IMR-90 (cell line): ENCODE data around the gene ETV7. TPM values are rescaled to one million over a fixed set of nuclear protein-coding genes. Genes with fewer than 3 reads are reported as not detected.

Experiments
- ATAC-seq: fragments of 200-7000 bp; cut with Tn5 transposase; 2 replicates; pipeline ENCODE4 v1.9.1; 2020; ENCODE audit warnings: low read depth, mild to moderate bottlenecking, moderate library complexity
- BruUV-seq: library from RNA; stranded (reverse); fragments of 400-500 nt; replicated peaks from 2 replicates; lab custom pipeline; 2021; lab: Mats Ljungman, UMichigan
- CTCF ChIA-PET: fragments of 300-600 bp; formaldehyde crosslinking; extraction: SDS; loops from one replicate; lab custom pipeline; 2021; ENCODE audit warnings: antibody characterized with exemption; lab: Yijun Ruan, JAX
- POLR2A ChIA-PET: fragments of 300-600 bp; sonication (Branson Sonifier 250); formaldehyde crosslinking; loops from one replicate; lab custom pipeline; 2022; ENCODE audit warnings: antibody characterized with exemption; ENCODE audit not compliant: unreplicated experiment; lab: Charles Lee
- DNase-seq: peaks from one replicate; pipeline ENCODE4 v3.0.0; 2013
- H2AFZ ChIP-seq: replicated peaks from 2 replicates; pipeline ENCODE3; 2013; ENCODE audit warnings: low read length, mild to moderate bottlenecking; ENCODE audit not compliant: poor library complexity
- H2AK5ac ChIP-seq: 2 replicates; pipeline ENCODE4 v1.6.1; 2013; ENCODE audit warnings: low read depth, low read length, inconsistent platforms
- H2AK9ac ChIP-seq: replicated peaks from 2 replicates; pipeline ENCODE3; 2013; ENCODE audit warnings: mild to moderate bottlenecking, low read depth, low read length, moderate library complexity; ENCODE audit not compliant: poor library complexity
- H2BK120ac ChIP-seq: 2 replicates; pipeline ENCODE4 v1.6.1; 2013; ENCODE audit warnings: low read depth, low read length, inconsistent platforms
- H2BK15ac ChIP-seq: 3 replicates; pipeline ENCODE4 v1.6.1; 2013; ENCODE audit warnings: low read depth, low read length, inconsistent platforms
- H2BK20ac ChIP-seq: 2 replicates; pipeline ENCODE4 v1.6.1; 2013; ENCODE audit warnings: low read depth, mild to moderate bottlenecking, inconsistent platforms, low read length, moderate library complexity
- H2BK5ac ChIP-seq: 2 replicates; pipeline ENCODE4 v1.6.1; 2013; ENCODE audit warnings: mild to moderate bottlenecking, low read depth, low read length, inconsistent platforms; ENCODE audit not compliant: poor library complexity, severe bottlenecking
- H3K14ac ChIP-seq: replicated peaks from 2 replicates; pipeline ENCODE4 v1.6.1; 2013; ENCODE audit warnings: low read depth, low read length, inconsistent platforms
- H3K18ac ChIP-seq: 2 replicates; pipeline ENCODE4 v1.6.1; 2013; ENCODE audit warnings: low read depth, low read length, control low read depth
- H3K23ac ChIP-seq: 2 replicates; pipeline ENCODE4 v1.6.1; 2013; ENCODE audit warnings: low read depth, low read length, inconsistent platforms
- H3K27ac ChIP-seq: 2 replicates; pipeline ENCODE4 v1.5.1; 2013; ENCODE audit warnings: mild to moderate bottlenecking, control low read depth, low read length; ENCODE audit not compliant: insufficient read depth
- H3K27me3 ChIP-seq: 2 replicates; pipeline ENCODE4 v1.6.1; 2013; ENCODE audit warnings: low read length; ENCODE audit not compliant: control insufficient read depth, insufficient read depth
- H3K36me3 ChIP-seq: 2 replicates; pipeline ENCODE4 v1.6.1; 2013; ENCODE audit warnings: low read length, mixed read lengths; ENCODE audit not compliant: control insufficient read depth, insufficient read depth
- H3K4ac ChIP-seq: 2 replicates; pipeline ENCODE4 v1.6.1; 2013; ENCODE audit warnings: low read depth, low read length, inconsistent platforms
- H3K4me1 ChIP-seq: 2 replicates; pipeline ENCODE4 v1.6.1; 2013; ENCODE audit warnings: low read length, mixed read lengths; ENCODE audit not compliant: control insufficient read depth, insufficient read depth
- H3K4me2 ChIP-seq: 2 replicates; pipeline ENCODE4 v1.6.1; 2013; ENCODE audit warnings: low read depth, mild to moderate bottlenecking, control low read depth, low read length, moderate library complexity
- H3K4me3 ChIP-seq: 2 replicates; pipeline ENCODE4 v1.5.1; 2013; ENCODE audit warnings: low read depth, mild to moderate bottlenecking, control low read depth, low read length, moderate library complexity; ENCODE audit not compliant: insufficient read depth
- H3K56ac ChIP-seq: 2 replicates; pipeline ENCODE4 v1.6.1; 2013; ENCODE audit warnings: low read length, inconsistent platforms; ENCODE audit not compliant: insufficient read depth; ENCODE audit errors: extremely low read depth
- H3K79me1 ChIP-seq, 2 experiments: 2 replicates each; pipeline ENCODE4 v1.6.1; 2013; ENCODE audit warnings: low read length in 2 of 2, inconsistent platforms in 1 of 2, low read depth in 1 of 2
- H3K9ac ChIP-seq: 2 replicates; pipeline ENCODE4 v1.6.1; 2013; ENCODE audit warnings: low read depth, low read length, control low read depth
- H3K9me1 ChIP-seq: 2 replicates; pipeline ENCODE4 v1.6.1; 2013; ENCODE audit warnings: low read length, inconsistent platforms; ENCODE audit not compliant: insufficient read depth
- H3K9me3 ChIP-seq: 2 replicates; pipeline ENCODE4 v1.6.1; 2013; ENCODE audit warnings: low read length; ENCODE audit not compliant: control insufficient read depth, insufficient read depth
- H4K20me1 ChIP-seq: 2 replicates; pipeline ENCODE4 v1.6.1; 2013; ENCODE audit warnings: low read length, inconsistent platforms; ENCODE audit not compliant: insufficient read depth
- H4K5ac ChIP-seq: 2 replicates; pipeline ENCODE4 v1.6.1; 2013; ENCODE audit warnings: mild to moderate bottlenecking, low read depth, low read length, control low read depth
- H4K8ac ChIP-seq, 2 experiments: 2 replicates each; pipeline ENCODE4 v1.6.1; 2013; ENCODE audit warnings: low read depth in 2 of 2, low read length in 2 of 2, control low read depth in 1 of 2, inconsistent platforms in 1 of 2
- H4K91ac ChIP-seq: 2 replicates; pipeline ENCODE4 v1.6.1; 2013; ENCODE audit warnings: low read depth, low read length, inconsistent platforms; ENCODE audit not compliant: insufficient read depth
- RCOR1 ChIP-seq: IDR thresholded peaks from 2 replicates; pipeline ENCODE4 v1.6.1; 2012; ENCODE audit warnings: mild to moderate bottlenecking, low read length, improper control_type of control experiment; ENCODE audit not compliant: insufficient replicate concordance
- WGBS, 2 experiments: methylation state at CpG; one replicate each; pipeline versions ENCODE4 v1.1.5 to v1.1.7; 2013; ENCODE audit warnings: missing lambda C conversion rate in 2 of 2; ENCODE audit not compliant: insufficient read length in 1 of 2; ENCODE audit errors: extremely low coverage in 2 of 2; 5-methylcytosine and 5-hydroxymethylcytosine counted together
- dilution Hi-C: fragments of 300-500 bp; cut with HindIII; formaldehyde crosslinking; loops from one replicate; pipeline ENCODE4 v1.14.3; 2018; ENCODE audit warnings: low sequenced_read_pairs; ENCODE audit not compliant: unreplicated experiment
- in situ Hi-C: fragments of 300-500 bp; cut with MboI; formaldehyde crosslinking; loops from 3 replicates; pipeline ENCODE4 v1.14.3; 2019; ENCODE audit warnings: low sequenced_read_pairs, inconsistent platforms, mixed read lengths
- intact Hi-C: fragments of 100-400 bp; cut with micrococcal nuclease; formaldehyde crosslinking; loops from 2 replicates; pipeline ENCODE4 v1.10.0; 2022
- polyA plus RNA-seq, 3 experiments: library from polyadenylated mRNA; depleted of rRNA; stranded (reverse); fragments of >200 nt; gene quantifications; 2 replicates each; pipeline ENCODE4 v1.2.3, GENCODE V29; 2012; ENCODE audit warnings: low replicate concordance in 1 of 3
- total RNA-seq: library from RNA; depleted of rRNA; stranded (reverse); fragments of >200 nt; gene quantifications from 2 replicates; pipeline ENCODE4 v1.2.3, GENCODE V29; 2012
- TF ChIP-seq, protein P1 (sequence below): fragments of 150-350 bp; IDR thresholded peaks from 2 replicates; pipeline ENCODE4 v1.6.1; 2016; ENCODE audit warnings: low read depth, mild to moderate bottlenecking, low read length, moderate library complexity, borderline replicate concordance

The ETV7 gene
- total and polyA plus RNA-seq, 2 of the 4 experiments (the other 2 are of a cell fraction) = 0.17 to 0.18 TPM

DNA sequence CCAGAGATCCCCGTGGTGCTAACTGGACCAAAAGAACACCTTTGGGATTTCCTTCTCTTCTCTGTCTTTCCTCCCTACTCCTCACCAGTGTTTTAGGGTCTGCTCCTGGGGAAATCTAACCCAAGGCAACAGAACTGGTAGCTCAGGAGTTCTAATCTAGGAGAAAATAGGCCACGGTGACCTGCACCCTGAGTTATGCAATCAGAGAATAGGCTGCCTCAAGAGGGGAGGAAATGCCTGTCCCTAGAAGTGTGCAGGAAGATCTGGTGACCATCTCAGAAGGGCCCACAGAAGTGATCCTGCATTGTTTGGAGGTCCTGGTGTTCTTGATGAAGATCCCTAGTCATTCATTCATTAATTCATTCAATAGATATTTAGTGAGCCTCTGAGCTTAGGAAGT, 3.4 kb downstream of the ETV7 start:
- no peak overlapping the region for H3K27ac ChIP-seq
- H4K5ac ChIP-seq = no peak overlapping the region
- no peak overlapping the region for H3K4me3 ChIP-seq
- TF ChIP-seq RCOR1 = no peak
- TF ChIP-seq, protein P1, sequence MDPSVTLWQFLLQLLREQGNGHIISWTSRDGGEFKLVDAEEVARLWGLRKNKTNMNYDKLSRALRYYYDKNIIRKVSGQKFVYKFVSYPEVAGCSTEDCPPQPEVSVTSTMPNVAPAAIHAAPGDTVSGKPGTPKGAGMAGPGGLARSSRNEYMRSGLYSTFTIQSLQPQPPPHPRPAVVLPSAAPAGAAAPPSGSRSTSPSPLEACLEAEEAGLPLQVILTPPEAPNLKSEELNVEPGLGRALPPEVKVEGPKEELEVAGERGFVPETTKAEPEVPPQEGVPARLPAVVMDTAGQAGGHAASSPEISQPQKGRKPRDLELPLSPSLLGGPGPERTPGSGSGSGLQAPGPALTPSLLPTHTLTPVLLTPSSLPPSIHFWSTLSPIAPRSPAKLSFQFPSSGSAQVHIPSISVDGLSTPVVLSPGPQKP = no peak
- H3K14ac ChIP-seq = no peak overlapping the region
- no peak overlapping the region for H2BK5ac ChIP-seq
- WGBS, 2 experiments = no CpG with 5 or more reads among the region's 2 CpGs
- H2BK120ac ChIP-seq = no peak overlapping the region
- H3K36me3 ChIP-seq = no peaks in the 10 kb centered on the region
- no peak overlapping the region for H2BK20ac ChIP-seq
- H3K79me1 ChIP-seq = no peaks in the 10 kb centered on the region
- H3K9me1 ChIP-seq = no peaks in the 10 kb centered on the region; the same call in 1 of the 2 replicates
- no peak overlapping the region for H2AK5ac ChIP-seq
- H3K56ac ChIP-seq = no peak overlapping the region
- H3K4me2 ChIP-seq = no peak overlapping the region
- no peak overlapping the region for H3K4ac ChIP-seq
- ChIA-PET CTCF (no interaction called here), POLR2A (no interaction called here)
- no peak overlapping the region for H3K18ac ChIP-seq
- H3K9ac ChIP-seq = no peak overlapping the region
- dilution Hi-C loops = no loop called here
- H2AFZ ChIP-seq = no peak overlapping the region
- no peaks in the 10 kb centered on the region for H4K20me1 ChIP-seq
- H3K23ac ChIP-seq = no peak overlapping the region
- H3K4me1 ChIP-seq = peaks cover 6% of the 10 kb centered on the region; the same call in 1 of the 2 replicates
- no peak overlapping the region for H4K8ac ChIP-seq
- peaks cover 30% of the 10 kb centered on the region for H3K27me3 ChIP-seq
- ATAC-seq (no peak), DNase-seq (no peak)
- H3K9me3 ChIP-seq = no peaks in the 10 kb centered on the region
- no TSS peak for BruUV-seq
- intact Hi-C loops = no loop called here
- no peak overlapping the region for H2BK15ac ChIP-seq
- no peak overlapping the region for H4K91ac ChIP-seq
- H2AK9ac ChIP-seq = no peak overlapping the region
- in situ Hi-C loops = no loop called here
